DMS114 treated with DMSO at 0.1 percent for 48 hours (cell line): ENCODE measurements around the gene VWA2.

ENCODE experiments used
- DNase-seq: peaks from one replicate; lab custom pipeline; 2025; ENCODE audit not compliant: unreplicated experiment; lab: John Stamatoyannopoulos, UW

Gene VWA2

GRCh38 chr10:114274616-114275453, 35.8 kb downstream of the VWA2 start:
- no peak for DNase-seq

- DNase-seq: no peak
Measured at GRCh38 chr10:114276066-114276465, 37.0 kb downstream of the VWA2 start.

DNA sequence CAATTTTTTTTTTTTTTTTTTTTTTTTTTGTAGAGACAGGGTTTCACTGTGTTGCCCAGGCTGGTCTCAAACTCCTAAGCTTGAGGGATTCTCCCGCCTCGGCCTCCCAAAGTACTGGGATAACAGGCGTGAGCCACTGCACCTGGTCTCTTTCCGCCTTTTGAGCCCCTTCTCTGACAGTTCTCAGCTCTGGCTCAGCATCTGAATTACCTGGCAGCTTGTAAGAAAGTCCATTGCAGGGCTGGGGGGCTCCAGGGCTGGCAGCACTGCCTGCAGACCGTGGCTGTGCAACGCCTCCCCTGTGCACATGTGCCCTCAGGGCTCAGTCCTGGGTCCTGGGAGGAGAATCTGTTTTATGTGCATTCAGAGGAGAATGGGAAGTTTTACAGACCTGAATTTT, 37.6 kb downstream of the VWA2 start:
- DNase-seq: no peak

GRCh38 chr10:114278140-114278883, 39.3 kb downstream of the VWA2 start:
- DNase-seq: no peak

DNA sequence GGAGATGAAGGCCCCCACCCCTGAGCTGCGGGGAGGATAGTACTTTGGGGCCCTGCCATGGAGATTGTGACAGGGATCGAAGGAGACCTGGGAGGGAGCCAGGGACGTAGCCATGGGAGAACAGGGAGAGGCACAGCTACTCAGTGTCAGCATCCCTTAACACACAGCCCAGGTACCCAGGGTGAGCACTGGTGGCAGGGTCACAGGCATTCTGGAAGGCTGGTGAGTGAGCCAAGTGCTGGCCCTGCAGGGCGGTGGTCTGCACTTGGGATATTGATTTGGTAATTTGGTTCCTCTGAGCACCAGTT, 39.8 kb downstream of the VWA2 start:
- no peak for DNase-seq

- DNase-seq: no peak
Measured at GRCh38 chr10:114279289-114279688, 40.2 kb downstream of the VWA2 start.

DNA sequence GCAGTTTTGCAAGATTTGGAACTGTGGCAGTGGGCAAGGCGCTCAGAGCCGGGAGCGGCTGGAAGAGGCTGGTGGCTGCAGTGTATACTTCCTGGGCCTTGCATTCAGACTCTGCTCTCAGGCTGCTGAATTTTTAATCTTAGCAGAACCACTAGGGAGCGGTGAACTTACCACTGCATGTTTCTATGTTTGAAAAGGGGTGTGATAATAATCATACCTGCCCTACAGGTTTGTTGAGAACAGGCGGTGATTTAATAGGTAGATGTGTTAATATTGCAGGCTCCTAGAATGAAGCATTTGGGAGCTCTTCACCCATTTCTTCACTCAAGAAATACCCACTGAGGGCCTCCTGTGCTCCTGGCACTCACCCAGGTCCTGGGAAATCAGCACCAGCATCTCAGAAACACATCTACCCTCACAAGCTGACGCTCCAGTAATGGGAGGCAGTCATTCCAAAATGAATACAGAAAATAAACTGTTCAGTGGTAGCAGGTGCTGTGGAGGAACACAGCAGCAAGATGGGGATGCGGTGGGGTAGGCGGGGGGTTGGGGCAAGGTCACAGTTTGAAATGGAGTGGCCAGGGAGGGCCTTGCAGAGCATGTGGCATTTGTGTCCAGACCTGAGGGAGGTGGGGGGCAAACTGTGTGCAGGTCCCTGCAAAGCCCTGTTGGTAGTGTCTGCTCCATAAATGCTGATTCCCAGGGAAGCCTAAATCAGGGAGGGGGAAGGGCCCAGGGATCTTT, 41.0 kb downstream of the VWA2 start:
- no peak for DNase-seq

GRCh38 chr10:114281006-114281405, 42.0 kb downstream of the VWA2 start:
- no peak for DNase-seq

DNA sequence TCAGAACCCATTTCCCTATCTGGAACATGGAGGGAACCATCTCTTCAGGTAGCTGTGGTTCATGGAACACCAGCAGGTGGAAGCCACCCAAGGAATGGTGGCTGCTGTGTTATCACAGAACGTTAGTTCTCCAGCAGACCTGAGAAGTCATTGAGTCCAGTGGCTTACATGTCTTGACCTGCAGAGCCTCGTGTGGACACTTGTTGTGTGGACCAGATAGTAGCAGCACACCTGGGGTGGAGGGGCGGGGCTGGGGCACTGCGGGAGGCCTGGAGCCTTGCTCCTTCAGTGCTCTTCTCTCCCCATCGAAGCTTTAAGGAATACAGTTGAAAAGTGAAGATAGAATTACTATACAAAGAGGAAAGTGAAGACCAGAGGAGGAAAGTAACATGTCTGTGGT, 42.4 kb downstream of the VWA2 start:
- DNase-seq: no peak

- DNase-seq: no peak
Measured at GRCh38 chr10:114282526-114282925, 43.5 kb downstream of the VWA2 start.

- no peak for DNase-seq
Measured at GRCh38 chr10:114283091-114283490, 44.0 kb downstream of the VWA2 start.

DNA sequence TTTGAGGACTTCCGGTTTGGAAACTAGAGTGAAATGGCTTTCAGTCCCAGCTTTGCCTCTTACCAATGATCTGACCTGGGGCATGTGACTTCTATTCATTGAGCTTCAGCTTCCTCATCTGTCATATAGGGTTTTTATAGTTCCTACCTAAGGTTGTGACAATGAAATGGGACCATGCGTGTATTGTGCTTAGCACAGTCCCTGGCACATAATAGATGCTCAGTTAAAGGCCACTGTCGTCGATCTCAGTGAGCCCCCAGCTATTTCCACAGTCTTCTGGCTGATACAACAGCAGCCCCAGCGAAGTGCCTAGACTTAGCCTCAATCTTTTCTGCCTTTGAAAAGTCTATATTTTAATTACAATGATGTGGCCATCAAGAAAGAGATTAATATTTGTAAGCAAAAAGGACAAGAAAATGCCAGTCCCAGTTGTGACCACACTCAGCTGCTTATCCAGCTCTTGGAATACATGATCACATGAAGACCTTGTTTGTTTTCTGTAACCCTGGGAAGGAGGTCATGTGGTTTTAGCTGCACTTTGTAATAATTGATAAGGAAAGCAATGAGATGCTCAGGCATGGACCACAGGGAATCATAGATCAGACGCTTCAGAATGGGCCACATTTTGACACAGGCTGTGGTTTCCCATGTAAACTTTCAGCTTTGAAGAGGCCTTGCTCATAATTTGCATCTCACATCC, 44.6 kb downstream of the VWA2 start:
- DNase-seq: no peak

GRCh38 chr10:114284346-114285071, 45.5 kb downstream of the VWA2 start:
- DNase-seq: no peak

- DNase-seq: no peak
Measured at GRCh38 chr10:114285961-114286441, 46.9 kb downstream of the VWA2 start.

GRCh38 chr10:114286921-114287320, 47.9 kb downstream of the VWA2 start:
- no peak for DNase-seq

DNA sequence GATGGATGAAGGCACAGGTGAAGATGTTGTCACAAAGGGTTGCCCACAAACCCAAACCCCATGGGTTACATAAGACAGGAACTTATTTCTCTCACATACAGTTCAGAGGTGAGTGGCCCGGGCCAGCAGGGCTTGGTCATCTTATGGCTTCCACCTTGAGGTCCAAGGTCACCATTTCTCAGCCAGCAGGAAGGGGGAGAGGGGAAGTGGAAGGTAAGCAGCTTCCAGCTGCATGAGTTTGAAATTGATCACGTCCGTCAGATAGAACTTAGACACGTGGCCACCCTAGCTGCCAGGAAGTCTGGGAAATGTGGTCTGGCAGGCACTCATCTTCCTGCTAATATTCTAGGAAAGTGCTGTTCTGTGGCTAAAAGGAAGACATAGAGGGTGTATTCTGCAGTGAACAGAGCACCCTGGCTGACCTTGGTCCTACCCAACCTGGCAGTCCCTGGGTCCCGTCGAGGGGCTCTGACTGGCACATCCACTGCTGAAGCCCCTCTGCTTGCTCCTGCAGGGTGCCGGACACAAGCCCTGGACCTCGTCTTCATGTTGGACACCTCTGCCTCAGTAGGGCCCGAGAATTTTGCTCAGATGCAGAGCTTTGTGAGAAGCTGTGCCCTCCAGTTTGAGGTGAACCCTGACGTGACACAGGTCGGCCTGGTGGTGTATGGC, 49.5 kb downstream of the VWA2 start:
- DNase-seq: no peak

DNA sequence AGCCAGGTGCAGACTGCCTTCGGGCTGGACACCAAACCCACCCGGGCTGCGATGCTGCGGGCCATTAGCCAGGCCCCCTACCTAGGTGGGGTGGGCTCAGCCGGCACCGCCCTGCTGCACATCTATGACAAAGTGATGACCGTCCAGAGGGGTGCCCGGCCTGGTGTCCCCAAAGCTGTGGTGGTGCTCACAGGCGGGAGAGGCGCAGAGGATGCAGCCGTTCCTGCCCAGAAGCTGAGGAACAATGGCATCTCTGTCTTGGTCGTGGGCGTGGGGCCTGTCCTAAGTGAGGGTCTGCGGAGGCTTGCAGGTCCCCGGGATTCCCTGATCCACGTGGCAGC, 50.0 kb downstream of the VWA2 start:
- DNase-seq: no peak

DNA sequence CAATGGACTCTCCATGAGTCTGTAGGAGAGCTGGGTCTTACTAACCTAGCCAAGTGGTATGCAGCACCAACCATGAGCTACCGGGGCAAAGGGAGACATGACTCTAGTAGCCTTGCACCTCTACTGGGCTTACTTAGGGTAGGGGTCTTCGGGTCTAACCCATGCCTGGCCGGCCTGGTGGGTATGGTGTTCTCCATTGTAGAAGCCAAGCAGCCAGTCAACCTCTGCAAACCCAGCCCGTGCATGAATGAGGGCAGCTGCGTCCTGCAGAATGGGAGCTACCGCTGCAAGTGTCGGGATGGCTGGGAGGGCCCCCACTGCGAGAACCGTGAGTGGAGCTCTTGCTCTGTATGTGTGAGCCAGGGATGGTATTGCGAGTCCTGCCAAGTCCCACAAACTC, 51.0 kb downstream of the VWA2 start:
- DNase-seq: no peak

DNA sequence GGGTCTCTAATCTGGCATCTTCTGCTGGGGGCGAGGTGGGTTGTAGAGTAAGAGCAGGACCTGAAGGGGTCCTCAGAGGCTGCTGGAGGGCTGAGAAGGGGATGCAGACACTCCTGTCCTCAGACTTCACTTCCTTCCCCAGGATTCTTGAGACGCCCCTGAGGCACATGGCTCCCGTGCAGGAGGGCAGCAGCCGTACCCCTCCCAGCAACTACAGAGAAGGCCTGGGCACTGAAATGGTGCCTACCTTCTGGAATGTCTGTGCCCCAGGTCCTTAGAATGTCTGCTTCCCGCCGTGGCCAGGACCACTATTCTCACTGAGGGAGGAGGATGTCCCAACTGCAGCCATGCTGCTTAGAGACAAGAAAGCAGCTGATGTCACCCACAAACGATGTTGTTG, 52.0 kb downstream of the VWA2 start:
- no peak for DNase-seq

GRCh38 chr10:114291516-114291915, 52.5 kb downstream of the VWA2 start:
- DNase-seq: no peak
